K562 (cell line): ENCODE data around the gene LRRC10. TPM values are rescaled to one million over a fixed set of nuclear protein-coding genes. Genes with fewer than 3 reads are reported as not detected.
A peak's percentile ranks its signal among the peaks of the same experiment; 100 is the strongest.

Experiments
- ARID2 ChIP-seq: fragments of 450-650 bp; IDR thresholded peaks from 2 replicates; pipeline ENCODE4 v1.6.1; 2017; ENCODE audit warnings: antibody characterized with exemption, mild to moderate bottlenecking
- BRD4 ChIP-seq: fragments of 200-600 bp; sonication (generic); IDR thresholded peaks from 2 replicates; pipeline ENCODE4 v1.6.1; 2017; ENCODE audit warnings: inconsistent platforms
- GTF3C2 ChIP-seq: IDR thresholded peaks from 3 replicates; pipeline ENCODE4 v1.6.1; 2011; ENCODE audit warnings: borderline replicate concordance, mild to moderate bottlenecking, moderate library complexity; ENCODE audit not compliant: insufficient read length; ENCODE audit errors: extremely low read depth
- KDM4B ChIP-seq, 2 experiments: fragments of 450-650 bp in 1 of 2; sonication (generic) in 1 of 2; IDR thresholded peaks; 2 replicates each; pipeline ENCODE4 v1.6.1; 2016 to 2017; ENCODE audit warnings: borderline replicate concordance in 2 of 2, antibody characterized with exemption in 1 of 2, low read depth in 1 of 2, mild to moderate bottlenecking in 1 of 2
- RB1 ChIP-seq: fragments of 450-650 bp; IDR thresholded peaks from 2 replicates; pipeline ENCODE4 v1.6.1; 2017; ENCODE audit warnings: low read depth, mild to moderate bottlenecking
- SAFB ChIP-seq: fragments of 200-400 bp; formaldehyde crosslinking; IDR thresholded peaks from 2 replicates; pipeline ENCODE4 v1.6.1; 2017; ENCODE audit warnings: low read depth, low read length, borderline replicate concordance
- SIN3B ChIP-seq: fragments of 450-650 bp; IDR thresholded peaks from 2 replicates; pipeline ENCODE4 v1.6.1; 2017; ENCODE audit warnings: low read depth, mild to moderate bottlenecking, moderate library complexity
- ZBED1 ChIP-seq: IDR thresholded peaks from 2 replicates; pipeline ENCODE4 v1.6.1; 2014
- ZNF23 ChIP-seq: fragments of 250-450 bp; sonication (Bioruptor Pico); IDR thresholded peaks from 2 replicates; pipeline ENCODE4 v1.4.0; 2020; ENCODE audit warnings: mild to moderate bottlenecking
- ZNF3 ChIP-seq: fragments of 250-450 bp; sonication (Bioruptor Pico); IDR thresholded peaks from 2 replicates; pipeline ENCODE4 v1.5.0; 2021; ENCODE audit warnings: mild to moderate bottlenecking, moderate library complexity
- ZNF445 ChIP-seq: fragments of 250-450 bp; sonication (Bioruptor Pico); IDR thresholded peaks from 2 replicates; pipeline ENCODE4 v1.4.0; 2020; ENCODE audit warnings: low read depth, mild to moderate bottlenecking, moderate library complexity
- polyA plus RNA-seq, 8 experiments: library from polyadenylated mRNA; depleted of rRNA in 4 of 8; stranded (reverse) in 5 of 8; unstranded in 3 of 8; fragments of >200 nt; fragmentation: Nextera tagmentation in 2 of 8; fragmentation: Illumina TruSeq in 1 of 8; extraction: Ambion mirVana in 2 of 8; extraction: Trizol in 1 of 8; gene quantifications; 2 replicates each; pipeline versions ENCODE4 v1.2.1 to v1.2.3, GENCODE V29; 2011 to 2014; ENCODE audit warnings: inconsistent platforms in 1 of 8, missing spikeins in 1 of 8
- total RNA-seq, 7 experiments: library from RNA; depleted of rRNA in 6 of 7; stranded (reverse); fragments of >200 nt in 6 of 7; fragmentation: Illumina TruSeq in 2 of 7; extraction: Trizol in 2 of 7; gene quantifications; 2 replicates each; pipeline versions ENCODE4 v1.2.1 to v1.2.3, GENCODE V29; 2011 to 2021; ENCODE audit warnings: low replicate concordance in 1 of 7
- TF ChIP-seq, protein P1 (sequence below), 2 experiments: fragments of 450-650 bp; formaldehyde crosslinking in 1 of 2; IDR thresholded peaks; 2 replicates each; pipeline versions ENCODE4 v1.4.0 to v1.6.1; 2014 to 2020; ENCODE audit warnings: mild to moderate bottlenecking in 2 of 2, borderline replicate concordance in 1 of 2, low read depth in 1 of 2

The LRRC10 gene
- total and polyA plus RNA-seq, 9 of the 15 experiments (the other 6 are each of a cell fraction or from before 2014, with no cell fraction given), result 0.09 TPM; not detected in 8

DNA sequence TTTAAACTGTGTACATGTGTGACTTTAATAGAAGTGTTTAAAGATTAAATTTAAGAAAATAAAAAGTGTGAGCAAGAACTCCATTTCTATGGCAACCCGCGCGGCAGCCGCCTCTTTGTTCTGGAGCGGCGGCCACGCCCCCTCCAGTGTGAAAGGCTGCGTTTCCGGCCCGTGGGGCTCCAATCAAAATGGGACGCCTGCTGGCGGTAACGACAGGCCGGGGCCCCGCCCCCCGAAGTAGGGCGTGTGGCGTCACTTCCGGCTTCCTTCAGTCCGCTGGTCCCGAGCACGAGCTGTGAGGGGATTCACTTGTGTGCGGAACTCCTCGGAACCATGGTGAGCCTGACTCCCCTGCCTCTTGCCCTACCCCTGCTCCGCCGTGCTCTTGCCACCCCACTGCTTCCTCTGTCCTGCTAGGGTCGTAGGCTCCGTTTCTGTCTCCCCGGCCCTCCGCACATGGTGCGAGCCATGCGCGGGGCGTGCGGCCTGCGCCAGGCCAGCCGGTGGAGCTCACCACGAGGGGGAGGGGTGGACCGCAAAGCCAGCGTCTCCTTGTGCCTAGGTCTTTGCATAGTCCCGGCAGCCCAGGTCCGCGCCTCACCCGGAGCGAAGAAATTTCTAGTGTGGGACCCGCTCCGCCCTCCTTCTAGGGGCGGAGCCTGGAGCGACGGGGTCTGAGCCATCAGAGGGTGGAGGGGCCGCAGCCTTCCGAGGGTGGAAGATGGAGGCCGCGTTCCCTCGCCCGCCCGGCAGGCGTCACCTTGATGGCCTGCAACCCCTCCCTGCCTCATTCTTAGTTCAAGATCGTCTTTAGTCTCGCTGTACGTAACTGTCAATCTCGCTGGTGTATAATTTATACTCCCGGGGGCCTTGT is 25.3 kb downstream of the LRRC10 start, which contains the start of gene CCT2 (continued):
- TF ChIP-seq ZNF445, result no peak
- TF ChIP-seq RB1, result 0 out of 2 replicates have a peak, but pooled peaks have one; percentile 66
- TF ChIP-seq, protein P1, sequence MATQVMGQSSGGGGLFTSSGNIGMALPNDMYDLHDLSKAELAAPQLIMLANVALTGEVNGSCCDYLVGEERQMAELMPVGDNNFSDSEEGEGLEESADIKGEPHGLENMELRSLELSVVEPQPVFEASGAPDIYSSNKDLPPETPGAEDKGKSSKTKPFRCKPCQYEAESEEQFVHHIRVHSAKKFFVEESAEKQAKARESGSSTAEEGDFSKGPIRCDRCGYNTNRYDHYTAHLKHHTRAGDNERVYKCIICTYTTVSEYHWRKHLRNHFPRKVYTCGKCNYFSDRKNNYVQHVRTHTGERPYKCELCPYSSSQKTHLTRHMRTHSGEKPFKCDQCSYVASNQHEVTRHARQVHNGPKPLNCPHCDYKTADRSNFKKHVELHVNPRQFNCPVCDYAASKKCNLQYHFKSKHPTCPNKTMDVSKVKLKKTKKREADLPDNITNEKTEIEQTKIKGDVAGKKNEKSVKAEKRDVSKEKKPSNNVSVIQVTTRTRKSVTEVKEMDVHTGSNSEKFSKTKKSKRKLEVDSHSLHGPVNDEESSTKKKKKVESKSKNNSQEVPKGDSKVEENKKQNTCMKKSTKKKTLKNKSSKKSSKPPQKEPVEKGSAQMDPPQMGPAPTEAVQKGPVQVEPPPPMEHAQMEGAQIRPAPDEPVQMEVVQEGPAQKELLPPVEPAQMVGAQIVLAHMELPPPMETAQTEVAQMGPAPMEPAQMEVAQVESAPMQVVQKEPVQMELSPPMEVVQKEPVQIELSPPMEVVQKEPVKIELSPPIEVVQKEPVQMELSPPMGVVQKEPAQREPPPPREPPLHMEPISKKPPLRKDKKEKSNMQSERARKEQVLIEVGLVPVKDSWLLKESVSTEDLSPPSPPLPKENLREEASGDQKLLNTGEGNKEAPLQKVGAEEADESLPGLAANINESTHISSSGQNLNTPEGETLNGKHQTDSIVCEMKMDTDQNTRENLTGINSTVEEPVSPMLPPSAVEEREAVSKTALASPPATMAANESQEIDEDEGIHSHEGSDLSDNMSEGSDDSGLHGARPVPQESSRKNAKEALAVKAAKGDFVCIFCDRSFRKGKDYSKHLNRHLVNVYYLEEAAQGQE (IDR thresholded peaks at IDR 0.05; ENCODE audit: borderline replicate concordance), result no peak; the same call in 1 of the 2 replicates
- TF ChIP-seq, protein P1 (CRISPR knock-in tag; IDR thresholded peaks at IDR 0.05; ENCODE audit: low read depth), result 0 out of 2 replicates have a peak, but pooled peaks have one; percentile 57
- TF ChIP-seq ARID2, result peak; percentile 24; the same call in 1 of the 2 replicates
- no peak for TF ChIP-seq ZBED1
- TF ChIP-seq ZNF3 (CRISPR knock-in tag), result no peak
- TF ChIP-seq GTF3C2, result no peak
- no peak for TF ChIP-seq SAFB
- TF ChIP-seq KDM4B (IDR thresholded peaks at IDR 0.05; ENCODE audit: borderline replicate concordance in 2 of 2, low read depth in 1 of 2), result peak in 1 of 2 experiments; percentile 85; a peak in 1 of 4 replicates
- TF ChIP-seq SIN3B, result peak; percentile 47; the same call in 1 of the 2 replicates
- 0 out of 2 replicates have a peak, but pooled peaks have one; percentile 73 for TF ChIP-seq BRD4
- no peak for TF ChIP-seq ZNF23
